ENCODE data around the gene SHISAL1. TPM values are rescaled to one million over a fixed set of nuclear protein-coding genes. Genes with fewer than 3 reads are reported as not detected.

Gene SHISAL1
- total RNA-seq, 1 experiment from 2014 or later, result not detected

GRCh38 chr22:44267856-44268255, 44.9 kb downstream of the SHISAL1 start:
- no peak overlapping the region for H3K4me3 Mint-ChIP-seq (ENCODE audit: low read depth, unreplicated experiment)
- no peak for TF ChIP-seq CTCF (IDR thresholded peaks at IDR 0.05; ENCODE audit: unreplicated experiment)
- CTCF ChIA-PET, result no interaction called here
- no peak overlapping the region for H3K27ac Mint-ChIP-seq (ENCODE audit: unreplicated experiment)
- no TSS peak for BruUV-seq (replicated peaks)
- DNase-seq, result no peak
- no peaks in the 10 kb centered on the region for H3K4me1 Mint-ChIP-seq (ENCODE audit: low read depth, unreplicated experiment)
- no peaks in the 10 kb centered on the region for H3K9me3 Mint-ChIP-seq (ENCODE audit: low read depth, unreplicated experiment)
- intact Hi-C loops (cut with micrococcal nuclease; ENCODE audit: unreplicated experiment), result no loop called here
- H3K27me3 Mint-ChIP-seq (ENCODE audit: unreplicated experiment), result peaks cover 4% of the 10 kb centered on the region
- H3K36me3 Mint-ChIP-seq (ENCODE audit: insufficient read depth, unreplicated experiment), result no peaks in the 10 kb centered on the region

GRCh38 chr22:44266796-44267760, 45.7 kb downstream of the SHISAL1 start:
- intact Hi-C loops (cut with micrococcal nuclease; ENCODE audit: unreplicated experiment), result no loop called here
- BruUV-seq (replicated peaks), result no TSS peak
- H3K36me3 Mint-ChIP-seq (ENCODE audit: insufficient read depth, unreplicated experiment), result no peaks in the 10 kb centered on the region
- no peak overlapping the region for H3K27ac Mint-ChIP-seq (ENCODE audit: unreplicated experiment)
- no peaks in the 10 kb centered on the region for H3K4me1 Mint-ChIP-seq (ENCODE audit: low read depth, unreplicated experiment)
- no peaks in the 10 kb centered on the region for H3K27me3 Mint-ChIP-seq (ENCODE audit: unreplicated experiment)
- DNase-seq, result no peak
- no peak overlapping the region for H3K4me3 Mint-ChIP-seq (ENCODE audit: low read depth, unreplicated experiment)
- CTCF ChIA-PET, result no interaction called here
- no peak for TF ChIP-seq CTCF (IDR thresholded peaks at IDR 0.05; ENCODE audit: unreplicated experiment)
- H3K9me3 Mint-ChIP-seq (ENCODE audit: low read depth, unreplicated experiment), result no peaks in the 10 kb centered on the region

GRCh38 chr22:44263547-44263946, 49.2 kb downstream of the SHISAL1 start:
- CTCF ChIA-PET, result no interaction called here
- Mint-ChIP-seq H3K9me3 (ENCODE audit: low read depth, unreplicated experiment) (no peaks in the 10 kb centered on the region), H3K27ac (ENCODE audit: unreplicated experiment) (no peak overlapping the region), H3K4me1 (ENCODE audit: low read depth, unreplicated experiment) (no peaks in the 10 kb centered on the region), H3K36me3 (ENCODE audit: insufficient read depth, unreplicated experiment) (peaks cover 4% of the 10 kb centered on the region), H3K27me3 (ENCODE audit: unreplicated experiment) (no peaks in the 10 kb centered on the region), H3K4me3 (ENCODE audit: low read depth, unreplicated experiment) (no peak overlapping the region)
- no peak for TF ChIP-seq CTCF (IDR thresholded peaks at IDR 0.05; ENCODE audit: unreplicated experiment)
- no TSS peak for BruUV-seq (replicated peaks)
- intact Hi-C loops (cut with micrococcal nuclease; ENCODE audit: unreplicated experiment), result no loop called here
- DNase-seq, result no peak

GRCh38 chr22:44261861-44262595, 50.7 kb downstream of the SHISAL1 start:
- H3K9me3 Mint-ChIP-seq (ENCODE audit: low read depth, unreplicated experiment), result no peaks in the 10 kb centered on the region
- TF ChIP-seq CTCF (IDR thresholded peaks at IDR 0.05; ENCODE audit: unreplicated experiment), result no peak
- DNase-seq, result no peak
- CTCF ChIA-PET, result no interaction called here
- no peak overlapping the region for H3K4me3 Mint-ChIP-seq (ENCODE audit: low read depth, unreplicated experiment)
- peaks cover 4% of the 10 kb centered on the region for H3K36me3 Mint-ChIP-seq (ENCODE audit: insufficient read depth, unreplicated experiment)
- H3K27me3 Mint-ChIP-seq (ENCODE audit: unreplicated experiment), result peaks cover 10% of the 10 kb centered on the region
- intact Hi-C loops (cut with micrococcal nuclease; ENCODE audit: unreplicated experiment), result no loop called here
- H3K4me1 Mint-ChIP-seq (ENCODE audit: low read depth, unreplicated experiment), result no peaks in the 10 kb centered on the region
- no peak overlapping the region for H3K27ac Mint-ChIP-seq (ENCODE audit: unreplicated experiment)
- no TSS peak for BruUV-seq (replicated peaks)
